A673 (cell line): ENCODE results near the gene RPL15. TPM values are rescaled to one million over a fixed set of nuclear protein-coding genes. Genes with fewer than 3 reads are reported as not detected.

Experiments
- BruUV-seq: library from RNA; stranded (reverse); fragments of 400-500 nt; replicated peaks from 2 replicates; lab custom pipeline; 2021; lab: Mats Ljungman, UMichigan
- CTCF ChIA-PET: fragments of 300-600 bp; sonication (Branson Sonifier 250); formaldehyde crosslinking; loops from one replicate; lab custom pipeline; 2022; ENCODE audit warnings: antibody characterized with exemption; lab: Charles Lee
- POLR2A ChIA-PET: fragments of 300-600 bp; sonication (Branson Sonifier 250); formaldehyde crosslinking; loops from one replicate; lab custom pipeline; 2022; ENCODE audit warnings: antibody characterized with exemption; ENCODE audit not compliant: low non-redundant PET; lab: Charles Lee
- DNase-seq: peaks from one replicate; pipeline ENCODE4 v3.0.0-alpha.2; 2015; ENCODE audit warnings: low spot score
- H3K27ac ChIP-seq: fragments of 200-600 bp; sonication (generic); 2 replicates; pipeline ENCODE4 v1.5.1; 2016; ENCODE audit warnings: mixed run types, low read depth, mild to moderate bottlenecking, mixed read lengths, antibody characterized with exemption, low read length; ENCODE audit not compliant: poor library complexity, severe bottlenecking
- H3K27me3 ChIP-seq: fragments of 200-600 bp; sonication (generic); replicated peaks from 2 replicates; pipeline ENCODE4 v1.6.1; 2017; ENCODE audit warnings: mixed run types, low read depth, mild to moderate bottlenecking, mixed read lengths, antibody characterized with exemption, low read length; ENCODE audit not compliant: insufficient read depth, poor library complexity
- H3K36me3 ChIP-seq: fragments of 200-600 bp; sonication (generic); 2 replicates; pipeline ENCODE4 v1.6.1; 2016; ENCODE audit warnings: mixed run types, mild to moderate bottlenecking, mixed read lengths, antibody characterized with exemption, low read length; ENCODE audit not compliant: insufficient read depth, poor library complexity, severe bottlenecking
- H3K4me1 ChIP-seq: fragments of 200-600 bp; sonication (generic); 2 replicates; pipeline ENCODE4 v1.6.1; 2017; ENCODE audit warnings: mixed run types, mild to moderate bottlenecking, mixed read lengths, antibody characterized with exemption, low read length; ENCODE audit not compliant: insufficient read depth, poor library complexity, severe bottlenecking
- H3K4me3 ChIP-seq: fragments of 200-600 bp; sonication (generic); 2 replicates; pipeline ENCODE4 v1.5.1; 2016; ENCODE audit warnings: low read depth, mixed run types, mild to moderate bottlenecking, mixed read lengths, low read length; ENCODE audit not compliant: poor library complexity, severe bottlenecking
- H3K9me3 ChIP-seq: fragments of 200-600 bp; sonication (generic); 2 replicates; pipeline ENCODE4 v1.6.1; 2016; ENCODE audit warnings: mixed run types, low read depth, mild to moderate bottlenecking, mixed read lengths, antibody characterized with exemption, low read length; ENCODE audit not compliant: poor library complexity, severe bottlenecking
- EZH2 ChIP-seq: fragments of 200-600 bp; sonication (generic); IDR thresholded peaks from 2 replicates; pipeline ENCODE4 v1.6.1; 2017; ENCODE audit warnings: borderline replicate concordance, low read depth, mild to moderate bottlenecking, mixed read lengths, antibody characterized with exemption, low read length; ENCODE audit not compliant: poor library complexity, severe bottlenecking
- intact Hi-C: fragments of 100-400 bp; cut with micrococcal nuclease; formaldehyde crosslinking; loops from one replicate; pipeline ENCODE4 v1.10.0; 2022; ENCODE audit not compliant: unreplicated experiment
- total RNA-seq: library from RNA; stranded (reverse); gene quantifications from 2 replicates; pipeline ENCODE4 v1.2.3, GENCODE V29; 2021
- TF ChIP-seq, protein P1 (sequence below): fragments of 300-800, 200-600 bp; sonication (generic); conservative IDR thresholded peaks from 2 replicates; pipeline ENCODE4 v1.5.1; 2017; ENCODE audit warnings: low read depth, mild to moderate bottlenecking, antibody characterized with exemption, low read length, moderate library complexity, mixed read lengths

Gene RPL15
- total RNA-seq, 1 experiment from 2014 or later: 1,939 TPM

GRCh38 chr3:23960649-23961048 lies 43.7 kb downstream of the RPL15 start:
- no peak overlapping the region for H3K4me3 ChIP-seq
- no peaks in the 10 kb centered on the region for H3K36me3 ChIP-seq
- DNase-seq: no peak
- no peak overlapping the region for H3K27ac ChIP-seq
- intact Hi-C loops: no loop called here
- H3K4me1 ChIP-seq: no peaks in the 10 kb centered on the region
- no TSS peak for BruUV-seq
- TF ChIP-seq, protein P1, sequence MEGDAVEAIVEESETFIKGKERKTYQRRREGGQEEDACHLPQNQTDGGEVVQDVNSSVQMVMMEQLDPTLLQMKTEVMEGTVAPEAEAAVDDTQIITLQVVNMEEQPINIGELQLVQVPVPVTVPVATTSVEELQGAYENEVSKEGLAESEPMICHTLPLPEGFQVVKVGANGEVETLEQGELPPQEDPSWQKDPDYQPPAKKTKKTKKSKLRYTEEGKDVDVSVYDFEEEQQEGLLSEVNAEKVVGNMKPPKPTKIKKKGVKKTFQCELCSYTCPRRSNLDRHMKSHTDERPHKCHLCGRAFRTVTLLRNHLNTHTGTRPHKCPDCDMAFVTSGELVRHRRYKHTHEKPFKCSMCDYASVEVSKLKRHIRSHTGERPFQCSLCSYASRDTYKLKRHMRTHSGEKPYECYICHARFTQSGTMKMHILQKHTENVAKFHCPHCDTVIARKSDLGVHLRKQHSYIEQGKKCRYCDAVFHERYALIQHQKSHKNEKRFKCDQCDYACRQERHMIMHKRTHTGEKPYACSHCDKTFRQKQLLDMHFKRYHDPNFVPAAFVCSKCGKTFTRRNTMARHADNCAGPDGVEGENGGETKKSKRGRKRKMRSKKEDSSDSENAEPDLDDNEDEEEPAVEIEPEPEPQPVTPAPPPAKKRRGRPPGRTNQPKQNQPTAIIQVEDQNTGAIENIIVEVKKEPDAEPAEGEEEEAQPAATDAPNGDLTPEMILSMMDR: no peak
- TF ChIP-seq EZH2: no peak
- no peaks in the 10 kb centered on the region for H3K9me3 ChIP-seq
- no peaks in the 10 kb centered on the region for H3K27me3 ChIP-seq
- CTCF ChIA-PET: no interaction called here
- POLR2A ChIA-PET: no interaction called here

DNA sequence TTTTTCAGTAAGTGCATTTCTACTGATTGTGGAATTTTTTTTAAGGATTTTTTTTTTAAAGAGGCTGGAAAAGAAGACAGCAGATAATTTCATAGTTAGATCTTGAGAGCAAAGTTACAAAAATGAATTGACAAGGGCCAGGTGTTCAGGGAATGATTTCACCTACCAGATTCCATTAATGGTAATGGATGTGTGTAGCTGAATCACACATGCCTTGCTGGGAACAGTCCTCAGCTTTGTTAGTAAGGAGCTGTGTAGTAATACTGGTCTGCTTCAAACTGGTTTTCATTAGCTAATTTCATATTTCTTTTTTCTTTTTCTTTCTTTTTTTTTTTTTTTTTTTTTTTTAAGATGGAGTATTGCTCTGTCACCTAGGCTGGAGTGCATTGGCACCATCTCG lies 44.1 kb downstream of the RPL15 start:
- Histone ChIP-seq H3K27me3 (no peaks in the 10 kb centered on the region), H3K4me1 (no peaks in the 10 kb centered on the region), H3K9me3 (no peaks in the 10 kb centered on the region), H3K27ac (no peak overlapping the region), H3K36me3 (no peaks in the 10 kb centered on the region), H3K4me3 (no peak overlapping the region)
- intact Hi-C loops: no loop called here
- POLR2A ChIA-PET: no interaction called here
- TF ChIP-seq, protein P1: no peak
- no TSS peak for BruUV-seq
- no peak for DNase-seq
- CTCF ChIA-PET: no interaction called here

DNA sequence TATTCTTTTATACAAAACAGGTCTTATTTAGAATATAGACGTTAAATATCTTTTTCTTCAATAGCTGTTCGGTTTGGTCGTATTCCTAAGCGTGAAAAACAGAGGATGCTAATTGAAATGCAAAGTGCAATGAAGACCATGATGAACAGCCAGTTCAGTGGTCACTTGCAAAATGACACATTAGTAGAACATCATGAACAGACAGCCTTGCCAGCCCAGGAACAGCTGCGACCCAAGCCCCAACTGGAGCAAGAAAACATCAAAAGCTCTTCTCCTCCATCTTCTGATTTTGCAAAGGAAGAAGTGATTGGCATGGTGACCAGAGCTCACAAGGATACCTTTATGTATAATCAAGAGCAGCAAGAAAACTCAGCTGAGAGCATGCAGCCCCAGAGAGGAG lies 45.0 kb downstream of the RPL15 start:
- no peaks in the 10 kb centered on the region for H3K36me3 ChIP-seq
- no peaks in the 10 kb centered on the region for H3K27me3 ChIP-seq
- DNase-seq: no peak
- intact Hi-C loops: no loop called here
- H3K4me3 ChIP-seq: no peak overlapping the region
- H3K9me3 ChIP-seq: no peaks in the 10 kb centered on the region
- H3K27ac ChIP-seq: no peak overlapping the region
- no peaks in the 10 kb centered on the region for H3K4me1 ChIP-seq
- CTCF ChIA-PET: no interaction called here
- no peak for TF ChIP-seq EZH2
- TF ChIP-seq, protein P1: no peak
- POLR2A ChIA-PET: no interaction called here
- no TSS peak for BruUV-seq
